A549 (cell line): ENCODE measurements around the gene MFF. TPM values are rescaled to one million over a fixed set of nuclear protein-coding genes. Genes with fewer than 3 reads are reported as not detected.

Experiments
- CBX2 ChIP-seq: fragments of 200-600 bp; sonication (generic); IDR thresholded peaks from 2 replicates; pipeline ENCODE4 v1.6.1; 2016; ENCODE audit warnings: low read depth, mild to moderate bottlenecking, borderline replicate concordance
- CBX8 ChIP-seq: fragments of 200-600 bp; sonication (generic); IDR thresholded peaks from 2 replicates; pipeline ENCODE4 v1.6.1; 2016
- CHD4 ChIP-seq: fragments of 200-600 bp; sonication (generic); IDR thresholded peaks from 2 replicates; pipeline ENCODE4 v1.6.1; 2016; ENCODE audit warnings: antibody characterized with exemption, mild to moderate bottlenecking, borderline replicate concordance
- FOSB ChIP-seq: fragments of 250-450 bp; sonication (Bioruptor Pico); IDR thresholded peaks from 2 replicates; pipeline ENCODE4 v1.5.0; 2020; ENCODE audit warnings: mild to moderate bottlenecking, moderate library complexity
- FOSL2 ChIP-seq, 2 experiments: fragments of 450-650 bp in 1 of 2; fragments of >200 bp in 1 of 2; sonication (Bioruptor Twin) in 1 of 2; formaldehyde crosslinking; IDR thresholded peaks; 2 replicates each; pipeline versions ENCODE4 v1.5.0 to v1.6.1; 2016 to 2020; ENCODE audit warnings: mild to moderate bottlenecking in 1 of 2, moderate library complexity in 1 of 2
- GATA3 ChIP-seq: IDR thresholded peaks from 2 replicates; pipeline ENCODE4 v1.6.1; 2012; ENCODE audit warnings: borderline replicate concordance
- HDAC2 ChIP-seq: fragments of 200-600 bp; sonication (generic); IDR thresholded peaks from 2 replicates; pipeline ENCODE4 v1.6.1; 2016
- HEYL ChIP-seq: fragments of 250-450 bp; sonication (Bioruptor Pico); IDR thresholded peaks from 2 replicates; pipeline ENCODE4 v1.8.0; 2021; ENCODE audit warnings: mild to moderate bottlenecking, moderate library complexity
- KDM1A ChIP-seq: fragments of 200-600 bp; sonication (generic); IDR thresholded peaks from 2 replicates; pipeline ENCODE4 v1.6.1; 2016; ENCODE audit warnings: low read depth, mild to moderate bottlenecking
- MAFK ChIP-seq: fragments of 450-650 bp; IDR thresholded peaks from 2 replicates; pipeline ENCODE4 v1.6.1; 2014; ENCODE audit not compliant: partially characterized antibody
- MYC ChIP-seq: IDR thresholded peaks from 2 replicates; pipeline ENCODE4 v1.6.1; 2012; ENCODE audit warnings: mild to moderate bottlenecking, inconsistent platforms, low read length, improper control_type of control experiment, borderline replicate concordance
- NR3C1 ChIP-seq: fragments of >200 bp; sonication (Bioruptor Twin); formaldehyde crosslinking; IDR thresholded peaks from 3 replicates; pipeline ENCODE4 v1.6.1; 2017
- PHF8 ChIP-seq: fragments of 200-600 bp; sonication (generic); IDR thresholded peaks from 2 replicates; pipeline ENCODE4 v1.6.1; 2016; ENCODE audit warnings: low read depth, mild to moderate bottlenecking, antibody characterized with exemption, moderate library complexity, borderline replicate concordance
- POLR2A ChIP-seq: IDR thresholded peaks from 2 replicates; pipeline ENCODE4 v1.6.1; 2012; ENCODE audit warnings: mild to moderate bottlenecking, low read length
- POLR2AphosphoS2 ChIP-seq: conservative IDR thresholded peaks from 2 replicates; pipeline ENCODE4 v1.6.1; 2012; ENCODE audit warnings: low read length, improper control_type of control experiment, inconsistent platforms
- RARB ChIP-seq: fragments of 250-450 bp; sonication (Bioruptor Pico); IDR thresholded peaks from 2 replicates; pipeline ENCODE4 v1.8.0; 2021; ENCODE audit warnings: mild to moderate bottlenecking, moderate library complexity
- RFX5 ChIP-seq: fragments of 450-650 bp; IDR thresholded peaks from 2 replicates; pipeline ENCODE4 v1.7.1; 2014; ENCODE audit warnings: antibody characterized with exemption, mild to moderate bottlenecking, moderate library complexity
- SREBF2 ChIP-seq: fragments of 450-650 bp; IDR thresholded peaks from 2 replicates; pipeline ENCODE4 v1.6.1; 2014; ENCODE audit warnings: mild to moderate bottlenecking, moderate library complexity
- TFCP2L1 ChIP-seq: fragments of 250-450 bp; sonication (Bioruptor Pico); IDR thresholded peaks from 2 replicates; pipeline ENCODE4 v1.5.0; 2021; ENCODE audit warnings: mild to moderate bottlenecking
- TP53 ChIP-seq: fragments of 250-450 bp; sonication (Bioruptor Pico); IDR thresholded peaks from 2 replicates; pipeline ENCODE4 v1.5.0; 2021; ENCODE audit warnings: mild to moderate bottlenecking, moderate library complexity
- ZNF302 ChIP-seq: fragments of 250-450 bp; sonication (Bioruptor Pico); IDR thresholded peaks from 2 replicates; pipeline ENCODE4 v1.9.0; 2021; ENCODE audit warnings: inconsistent platforms, mild to moderate bottlenecking, moderate library complexity
- ZSCAN20 ChIP-seq: fragments of 250-450 bp; sonication (Bioruptor Pico); IDR thresholded peaks from 2 replicates; pipeline ENCODE4 v1.8.0; 2022; ENCODE audit warnings: mild to moderate bottlenecking, moderate library complexity
- polyA plus RNA-seq, 4 experiments: library from polyadenylated mRNA; depleted of rRNA in 3 of 4; stranded (reverse); fragments of >200 nt; fragmentation: RNase III in 1 of 4; extraction: RNeasy Plus Mini Kit Qiagen cat#74134 plus additional on column Dnase treatment in 1 of 4; gene quantifications; 2 replicates in 3 of 4; 3 replicates in 1 of 4; pipeline ENCODE4 v1.2.3, GENCODE V29; 2011 to 2017
- TF ChIP-seq, protein P1 (sequence below): fragments of 150-350 bp; IDR thresholded peaks from 2 replicates; pipeline ENCODE4 v1.6.1; 2014; ENCODE audit warnings: low read depth, mild to moderate bottlenecking, low read length
- TF ChIP-seq, protein P2 (sequence below): fragments of 250-450 bp; sonication (Bioruptor Pico); IDR thresholded peaks from 2 replicates; pipeline ENCODE4 v1.5.0; 2021; ENCODE audit warnings: mild to moderate bottlenecking, moderate library complexity, borderline replicate concordance
- TF ChIP-seq, protein P3 (sequence below): fragments of 450-650 bp; IDR thresholded peaks from 2 replicates; pipeline ENCODE4 v1.6.1; 2014; ENCODE audit warnings: antibody characterized with exemption
- TF ChIP-seq, protein P4 (sequence below): fragments of >200 bp; sonication (Bioruptor Twin); formaldehyde crosslinking; IDR thresholded peaks from 3 replicates; pipeline ENCODE4 v1.6.1; 2016
- TF ChIP-seq, protein P5 (sequence below): IDR thresholded peaks from 2 replicates; pipeline ENCODE4 v1.6.1; 2012
- TF ChIP-seq, protein P6 (sequence below): fragments of 200-600 bp; sonication (generic); IDR thresholded peaks from 2 replicates; pipeline ENCODE4 v1.6.1; 2016; ENCODE audit warnings: antibody characterized with exemption, mild to moderate bottlenecking, moderate library complexity

Gene MFF
- polyA plus RNA-seq, 2 of the 4 experiments (the other 2 are of a cell fraction): 135 to 252 TPM

DNA sequence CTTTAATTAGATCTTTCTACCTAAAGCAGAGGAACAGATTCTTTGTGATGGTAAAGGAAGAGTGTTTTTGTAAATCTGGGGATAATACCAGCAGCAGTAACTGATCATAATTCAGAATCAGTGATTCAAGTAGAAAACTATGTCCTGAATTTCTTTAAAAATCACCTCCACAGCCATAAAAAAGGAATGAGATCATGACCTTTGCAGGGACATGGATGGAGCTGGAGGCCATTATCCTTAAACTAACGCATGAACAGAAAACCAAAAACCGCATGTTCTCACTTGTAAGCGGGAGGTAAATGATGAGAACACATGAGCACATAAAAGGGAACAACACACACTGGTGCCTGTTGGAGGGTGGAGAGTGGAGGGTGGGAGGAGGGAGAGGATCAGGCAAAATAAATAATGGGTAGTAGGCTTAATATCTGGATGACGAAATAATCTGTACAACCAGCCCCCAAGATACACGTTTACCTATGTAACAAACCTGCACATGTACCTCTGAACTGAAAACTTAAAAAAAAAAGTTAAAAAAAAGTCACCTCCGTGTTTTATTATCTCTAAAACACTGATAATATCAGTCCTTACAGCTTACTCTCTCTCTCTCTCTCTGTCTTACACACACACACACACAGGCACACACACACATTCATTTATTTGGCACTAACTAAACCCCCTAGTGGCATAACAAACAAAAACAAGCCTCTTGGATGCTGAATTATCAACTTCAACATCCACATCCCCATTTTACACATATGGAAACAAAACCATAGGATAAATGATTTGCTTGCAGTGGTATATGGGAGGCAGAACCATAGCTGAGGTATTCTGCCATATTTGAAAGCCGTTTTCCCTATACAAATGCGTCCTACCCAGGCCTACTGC is 52.7 kb downstream of the MFF start (continued):
- TF ChIP-seq, protein P1, sequence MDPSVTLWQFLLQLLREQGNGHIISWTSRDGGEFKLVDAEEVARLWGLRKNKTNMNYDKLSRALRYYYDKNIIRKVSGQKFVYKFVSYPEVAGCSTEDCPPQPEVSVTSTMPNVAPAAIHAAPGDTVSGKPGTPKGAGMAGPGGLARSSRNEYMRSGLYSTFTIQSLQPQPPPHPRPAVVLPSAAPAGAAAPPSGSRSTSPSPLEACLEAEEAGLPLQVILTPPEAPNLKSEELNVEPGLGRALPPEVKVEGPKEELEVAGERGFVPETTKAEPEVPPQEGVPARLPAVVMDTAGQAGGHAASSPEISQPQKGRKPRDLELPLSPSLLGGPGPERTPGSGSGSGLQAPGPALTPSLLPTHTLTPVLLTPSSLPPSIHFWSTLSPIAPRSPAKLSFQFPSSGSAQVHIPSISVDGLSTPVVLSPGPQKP: no peak
- TF ChIP-seq NR3C1 (no peak), MYC (no peak), RARB (CRISPR knock-in tag) (no peak), RFX5 (no peak), ZSCAN20 (no peak), HEYL (CRISPR knock-in tag) (no peak), HDAC2 (no peak), CHD4 (no peak), POLR2AphosphoS2 (no peak), KDM1A (no peak), CBX8 (no peak), PHF8 (no peak), MAFK (no peak), ZNF302 (no peak), TP53 (CRISPR knock-in tag) (no peak), SREBF2 (no peak), CBX2 (no peak), FOSL2 (IDR thresholded peaks at IDR 0.05) (no peak), FOSL2 (CRISPR knock-in tag; IDR thresholded peaks at IDR 0.05) (no peak), FOSB (CRISPR knock-in tag) (no peak; the same call in 1 of the 2 replicates), GATA3 (peak; percentile 31; the same call in 1 of the 2 replicates), TFCP2L1 (no peak), POLR2A (no peak)
- TF ChIP-seq, protein P2, sequence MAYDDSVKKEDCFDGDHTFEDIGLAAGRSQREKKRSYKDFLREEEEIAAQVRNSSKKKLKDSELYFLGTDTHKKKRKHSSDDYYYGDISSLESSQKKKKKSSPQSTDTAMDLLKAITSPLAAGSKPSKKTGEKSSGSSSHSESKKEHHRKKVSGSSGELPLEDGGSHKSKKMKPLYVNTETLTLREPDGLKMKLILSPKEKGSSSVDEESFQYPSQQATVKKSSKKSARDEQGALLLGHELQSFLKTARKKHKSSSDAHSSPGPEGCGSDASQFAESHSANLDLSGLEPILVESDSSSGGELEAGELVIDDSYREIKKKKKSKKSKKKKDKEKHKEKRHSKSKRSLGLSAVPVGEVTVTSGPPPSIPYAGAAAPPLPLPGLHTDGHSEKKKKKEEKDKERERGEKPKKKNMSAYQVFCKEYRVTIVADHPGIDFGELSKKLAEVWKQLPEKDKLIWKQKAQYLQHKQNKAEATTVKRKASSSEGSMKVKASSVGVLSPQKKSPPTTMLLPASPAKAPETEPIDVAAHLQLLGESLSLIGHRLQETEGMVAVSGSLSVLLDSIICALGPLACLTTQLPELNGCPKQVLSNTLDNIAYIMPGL (CRISPR knock-in tag): no peak; the same call in 1 of the 2 replicates
- TF ChIP-seq, protein P3, sequence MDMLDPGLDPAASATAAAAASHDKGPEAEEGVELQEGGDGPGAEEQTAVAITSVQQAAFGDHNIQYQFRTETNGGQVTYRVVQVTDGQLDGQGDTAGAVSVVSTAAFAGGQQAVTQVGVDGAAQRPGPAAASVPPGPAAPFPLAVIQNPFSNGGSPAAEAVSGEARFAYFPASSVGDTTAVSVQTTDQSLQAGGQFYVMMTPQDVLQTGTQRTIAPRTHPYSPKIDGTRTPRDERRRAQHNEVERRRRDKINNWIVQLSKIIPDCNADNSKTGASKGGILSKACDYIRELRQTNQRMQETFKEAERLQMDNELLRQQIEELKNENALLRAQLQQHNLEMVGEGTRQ: no peak
- TF ChIP-seq, protein P4, sequence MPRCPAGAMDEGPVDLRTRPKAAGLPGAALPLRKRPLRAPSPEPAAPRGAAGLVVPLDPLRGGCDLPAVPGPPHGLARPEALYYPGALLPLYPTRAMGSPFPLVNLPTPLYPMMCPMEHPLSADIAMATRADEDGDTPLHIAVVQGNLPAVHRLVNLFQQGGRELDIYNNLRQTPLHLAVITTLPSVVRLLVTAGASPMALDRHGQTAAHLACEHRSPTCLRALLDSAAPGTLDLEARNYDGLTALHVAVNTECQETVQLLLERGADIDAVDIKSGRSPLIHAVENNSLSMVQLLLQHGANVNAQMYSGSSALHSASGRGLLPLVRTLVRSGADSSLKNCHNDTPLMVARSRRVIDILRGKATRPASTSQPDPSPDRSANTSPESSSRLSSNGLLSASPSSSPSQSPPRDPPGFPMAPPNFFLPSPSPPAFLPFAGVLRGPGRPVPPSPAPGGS: no peak
- TF ChIP-seq, protein P5, sequence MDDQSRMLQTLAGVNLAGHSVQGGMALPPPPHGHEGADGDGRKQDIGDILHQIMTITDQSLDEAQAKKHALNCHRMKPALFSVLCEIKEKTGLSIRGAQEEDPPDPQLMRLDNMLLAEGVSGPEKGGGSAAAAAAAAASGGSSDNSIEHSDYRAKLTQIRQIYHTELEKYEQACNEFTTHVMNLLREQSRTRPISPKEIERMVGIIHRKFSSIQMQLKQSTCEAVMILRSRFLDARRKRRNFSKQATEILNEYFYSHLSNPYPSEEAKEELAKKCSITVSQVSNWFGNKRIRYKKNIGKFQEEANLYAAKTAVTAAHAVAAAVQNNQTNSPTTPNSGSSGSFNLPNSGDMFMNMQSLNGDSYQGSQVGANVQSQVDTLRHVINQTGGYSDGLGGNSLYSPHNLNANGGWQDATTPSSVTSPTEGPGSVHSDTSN: no peak
- TF ChIP-seq, protein P6, sequence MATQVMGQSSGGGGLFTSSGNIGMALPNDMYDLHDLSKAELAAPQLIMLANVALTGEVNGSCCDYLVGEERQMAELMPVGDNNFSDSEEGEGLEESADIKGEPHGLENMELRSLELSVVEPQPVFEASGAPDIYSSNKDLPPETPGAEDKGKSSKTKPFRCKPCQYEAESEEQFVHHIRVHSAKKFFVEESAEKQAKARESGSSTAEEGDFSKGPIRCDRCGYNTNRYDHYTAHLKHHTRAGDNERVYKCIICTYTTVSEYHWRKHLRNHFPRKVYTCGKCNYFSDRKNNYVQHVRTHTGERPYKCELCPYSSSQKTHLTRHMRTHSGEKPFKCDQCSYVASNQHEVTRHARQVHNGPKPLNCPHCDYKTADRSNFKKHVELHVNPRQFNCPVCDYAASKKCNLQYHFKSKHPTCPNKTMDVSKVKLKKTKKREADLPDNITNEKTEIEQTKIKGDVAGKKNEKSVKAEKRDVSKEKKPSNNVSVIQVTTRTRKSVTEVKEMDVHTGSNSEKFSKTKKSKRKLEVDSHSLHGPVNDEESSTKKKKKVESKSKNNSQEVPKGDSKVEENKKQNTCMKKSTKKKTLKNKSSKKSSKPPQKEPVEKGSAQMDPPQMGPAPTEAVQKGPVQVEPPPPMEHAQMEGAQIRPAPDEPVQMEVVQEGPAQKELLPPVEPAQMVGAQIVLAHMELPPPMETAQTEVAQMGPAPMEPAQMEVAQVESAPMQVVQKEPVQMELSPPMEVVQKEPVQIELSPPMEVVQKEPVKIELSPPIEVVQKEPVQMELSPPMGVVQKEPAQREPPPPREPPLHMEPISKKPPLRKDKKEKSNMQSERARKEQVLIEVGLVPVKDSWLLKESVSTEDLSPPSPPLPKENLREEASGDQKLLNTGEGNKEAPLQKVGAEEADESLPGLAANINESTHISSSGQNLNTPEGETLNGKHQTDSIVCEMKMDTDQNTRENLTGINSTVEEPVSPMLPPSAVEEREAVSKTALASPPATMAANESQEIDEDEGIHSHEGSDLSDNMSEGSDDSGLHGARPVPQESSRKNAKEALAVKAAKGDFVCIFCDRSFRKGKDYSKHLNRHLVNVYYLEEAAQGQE: no peak
